ENCODE results near the gene TMEM89.

Gene TMEM89

GRCh38 chr3:48621461-48621869 lies at the start of gene TMEM89:
TSS of gene TMEM89 (minus strand) at chr3:48621769. CDS start at chr3:48621756, 13 bp downstream.
- no peak for DNase-seq (ENCODE audit: insufficient read length, low spot score)
- FAIRE-seq = peak; percentile 16

GRCh38 chr3:48664929-48665328 lies 43.4 kb upstream of the TMEM89 start:
- FAIRE-seq (no peak), DNase-seq (ENCODE audit: insufficient read length, low spot score) (no peak)

DNA sequence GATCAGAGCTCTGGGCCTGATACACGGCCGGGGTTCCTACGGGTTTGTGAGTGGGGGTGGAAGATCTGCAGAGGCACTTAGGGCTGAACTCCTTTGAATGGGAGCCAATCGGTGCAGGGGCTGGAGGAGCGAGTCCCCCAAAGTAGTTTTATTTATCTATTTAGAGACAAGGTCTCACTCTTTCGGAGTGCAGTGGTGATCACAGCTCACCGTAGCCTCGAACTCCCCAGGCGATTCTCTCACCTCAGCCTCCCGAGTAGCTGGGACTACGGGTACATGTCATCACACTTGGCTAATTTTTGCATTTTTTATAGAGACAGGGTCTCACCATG lies 42.7 kb upstream of the TMEM89 start:
- FAIRE-seq (no peak), DNase-seq (ENCODE audit: insufficient read length, low spot score) (no peak)

- DNase-seq (ENCODE audit: insufficient read length, low spot score) (peak; percentile 99), FAIRE-seq (peak; percentile 99)
Measured at GRCh38 chr3:48663489-48664312, 42.1 kb upstream of the TMEM89 start.

- FAIRE-seq (peak; percentile 98), DNase-seq (ENCODE audit: insufficient read length, low spot score) (peak; percentile 65)
Measured at GRCh38 chr3:48662753-48663488, 41.4 kb upstream of the TMEM89 start, which contains the start of gene CELSR3. TSS of gene CELSR3 (minus strand) at chr3:48662886. CDS start at chr3:48662634, 252 bp downstream.

DNA sequence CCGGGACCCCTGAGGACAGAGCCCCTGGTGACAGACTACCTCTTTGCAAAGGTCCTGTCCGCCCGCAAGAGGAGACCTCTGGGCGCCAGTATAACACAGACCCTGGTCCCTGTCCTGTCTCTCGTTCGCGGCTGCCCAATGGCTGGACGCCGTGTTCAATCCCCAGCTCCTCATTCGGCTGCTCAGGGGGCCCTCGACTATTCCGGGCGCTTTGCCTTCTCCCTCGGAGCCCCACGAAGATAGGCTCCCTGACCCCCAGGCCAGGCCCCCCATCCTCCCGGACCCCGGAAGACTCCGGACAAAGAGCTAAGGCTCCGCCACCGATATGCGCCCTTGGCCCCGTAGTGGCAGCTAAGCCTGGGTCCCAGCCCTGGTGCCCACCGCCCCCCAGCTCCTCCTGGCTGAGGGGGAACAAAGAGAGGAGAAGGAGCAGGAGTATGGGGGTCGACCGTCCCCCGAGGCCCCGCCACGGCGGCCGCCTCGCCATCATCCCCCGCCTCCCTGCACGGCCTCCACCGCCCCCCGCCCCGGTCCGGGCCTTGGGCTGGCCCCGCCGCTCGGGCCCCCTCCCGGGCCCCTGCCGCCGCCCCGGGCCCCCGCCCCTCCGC lies 40.7 kb upstream of the TMEM89 start:
- FAIRE-seq (no peak), DNase-seq (ENCODE audit: insufficient read length, low spot score) (no peak)

GRCh38 chr3:48661501-48662144 lies 40.1 kb upstream of the TMEM89 start:
- DNase-seq (ENCODE audit: insufficient read length, low spot score) (peak; percentile 60), FAIRE-seq (peak; percentile 20)

DNA sequence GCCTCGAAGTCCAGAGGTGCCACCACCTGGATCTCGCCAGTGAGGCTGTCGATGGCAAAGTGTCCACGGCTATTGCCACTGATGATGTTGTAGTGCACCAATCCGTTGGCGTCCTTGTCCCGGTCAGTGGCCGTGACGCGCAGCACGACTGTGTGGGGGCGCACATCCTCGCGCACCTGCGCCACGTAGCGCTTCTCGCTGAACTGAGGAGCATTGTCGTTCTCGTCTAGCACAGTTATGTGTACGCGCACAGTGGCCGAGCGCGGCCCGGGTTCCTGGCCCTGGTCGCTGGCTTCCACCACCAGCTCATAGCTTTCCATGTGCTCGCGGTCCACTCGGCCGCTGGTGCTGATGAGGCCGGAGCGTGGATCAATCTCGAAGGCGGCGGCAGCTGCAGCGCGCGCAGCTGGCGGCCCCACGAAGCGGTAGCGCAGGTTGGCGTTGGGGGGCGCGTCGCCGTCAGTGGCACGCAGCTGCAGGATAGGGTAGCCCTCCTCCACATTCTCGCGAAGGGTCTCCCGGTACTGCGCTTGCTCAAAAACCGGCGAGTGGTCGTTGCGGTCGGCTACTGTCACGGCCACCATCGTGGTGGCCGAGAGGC lies 39.3 kb upstream of the TMEM89 start:
- peak; percentile 44 for FAIRE-seq
- DNase-seq (ENCODE audit: insufficient read length, low spot score) = no peak

GRCh38 chr3:48656841-48657281 lies 35.3 kb upstream of the TMEM89 start:
- FAIRE-seq (no peak), DNase-seq (ENCODE audit: insufficient read length, low spot score) (no peak)

- DNase-seq (ENCODE audit: insufficient read length, low spot score) = no peak
- FAIRE-seq = no peak
Measured at GRCh38 chr3:48656061-48656840, 34.7 kb upstream of the TMEM89 start.

- DNase-seq (ENCODE audit: insufficient read length, low spot score) (no peak), FAIRE-seq (no peak)
Measured at GRCh38 chr3:48655606-48656005, 34.0 kb upstream of the TMEM89 start.

DNA sequence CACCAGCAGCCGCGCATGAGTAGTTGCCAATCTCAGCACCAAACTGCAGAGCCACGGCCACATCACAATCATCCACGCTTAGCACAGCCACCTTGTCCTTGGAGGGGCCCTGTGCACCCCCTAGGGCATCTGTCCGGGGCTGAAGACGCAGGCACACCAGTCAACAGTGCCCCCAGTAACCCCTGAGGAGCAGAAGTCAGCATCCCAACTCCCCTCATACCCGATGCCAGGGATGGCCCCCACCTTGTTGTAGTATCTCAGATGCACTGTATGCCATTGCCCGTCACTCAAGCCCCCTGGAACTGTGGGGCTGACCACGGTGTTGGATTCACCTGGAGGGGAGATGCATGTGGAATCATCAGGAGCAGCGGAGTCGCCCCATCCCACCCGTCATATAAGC lies 33.5 kb upstream of the TMEM89 start:
- FAIRE-seq = no peak
- no peak for DNase-seq (ENCODE audit: insufficient read length, low spot score)

DNA sequence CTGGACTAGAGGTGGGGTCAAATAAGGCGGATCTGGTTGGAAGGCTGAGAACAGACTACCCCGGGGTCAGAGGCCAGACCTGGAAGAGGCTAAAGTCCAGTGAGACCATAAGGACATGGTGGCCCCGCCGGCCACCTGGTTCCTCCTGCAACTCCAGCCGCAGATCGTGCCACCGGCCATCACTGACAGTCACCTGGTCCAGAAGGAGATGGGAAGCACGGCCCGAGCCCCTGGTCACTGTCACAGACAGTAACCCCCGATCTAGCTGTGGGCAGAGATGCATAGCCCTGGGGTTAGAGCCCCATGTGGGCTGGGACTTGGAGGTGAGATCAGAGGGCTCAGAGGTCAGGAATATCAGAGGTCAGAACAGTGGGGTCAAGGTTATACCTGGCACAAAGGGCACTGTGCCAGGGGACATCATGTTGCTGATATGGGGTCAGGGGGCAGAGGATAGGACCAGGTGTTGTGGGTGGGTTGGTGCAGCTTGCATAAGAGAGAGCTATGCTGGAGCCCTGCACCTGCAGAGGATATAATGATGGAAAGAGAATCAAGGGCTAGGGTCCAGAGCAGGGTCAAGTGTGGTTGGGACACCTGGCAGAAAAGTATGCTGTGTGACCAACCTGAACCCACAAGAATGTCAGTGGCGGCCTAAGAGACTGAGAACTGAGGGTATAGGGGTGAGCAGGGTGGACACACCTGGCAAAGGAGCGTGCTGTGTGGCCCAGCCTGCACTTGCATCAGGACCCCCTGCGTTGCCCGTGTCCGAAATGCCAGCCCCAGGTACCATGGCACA lies 31.6 kb upstream of the TMEM89 start:
- FAIRE-seq (no peak), DNase-seq (ENCODE audit: insufficient read length, low spot score) (no peak)

DNA sequence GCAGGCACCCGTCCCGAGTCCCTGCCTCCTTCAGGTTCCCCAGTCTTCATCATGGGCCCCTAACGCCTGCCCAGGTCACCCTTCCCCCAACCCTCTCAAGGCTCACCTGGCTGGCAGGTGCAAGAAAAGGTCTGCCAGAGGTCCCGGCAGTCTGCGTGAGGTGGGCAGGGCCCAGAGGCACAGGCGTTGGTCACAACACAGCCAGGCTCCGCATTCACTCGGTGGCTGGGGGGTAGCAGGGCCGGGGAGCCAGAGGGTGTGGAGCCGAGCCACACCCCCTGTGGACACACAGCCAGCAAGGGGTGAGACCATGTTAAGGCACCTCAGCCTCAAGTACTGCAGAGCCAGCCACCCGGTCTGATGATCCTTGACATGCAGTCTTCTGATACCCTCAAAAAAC lies 30.2 kb upstream of the TMEM89 start:
- DNase-seq (ENCODE audit: insufficient read length, low spot score) (no peak), FAIRE-seq (no peak)

- DNase-seq (ENCODE audit: insufficient read length, low spot score) (no peak), FAIRE-seq (no peak)
Measured at GRCh38 chr3:48650723-48651122, 29.2 kb upstream of the TMEM89 start.

DNA sequence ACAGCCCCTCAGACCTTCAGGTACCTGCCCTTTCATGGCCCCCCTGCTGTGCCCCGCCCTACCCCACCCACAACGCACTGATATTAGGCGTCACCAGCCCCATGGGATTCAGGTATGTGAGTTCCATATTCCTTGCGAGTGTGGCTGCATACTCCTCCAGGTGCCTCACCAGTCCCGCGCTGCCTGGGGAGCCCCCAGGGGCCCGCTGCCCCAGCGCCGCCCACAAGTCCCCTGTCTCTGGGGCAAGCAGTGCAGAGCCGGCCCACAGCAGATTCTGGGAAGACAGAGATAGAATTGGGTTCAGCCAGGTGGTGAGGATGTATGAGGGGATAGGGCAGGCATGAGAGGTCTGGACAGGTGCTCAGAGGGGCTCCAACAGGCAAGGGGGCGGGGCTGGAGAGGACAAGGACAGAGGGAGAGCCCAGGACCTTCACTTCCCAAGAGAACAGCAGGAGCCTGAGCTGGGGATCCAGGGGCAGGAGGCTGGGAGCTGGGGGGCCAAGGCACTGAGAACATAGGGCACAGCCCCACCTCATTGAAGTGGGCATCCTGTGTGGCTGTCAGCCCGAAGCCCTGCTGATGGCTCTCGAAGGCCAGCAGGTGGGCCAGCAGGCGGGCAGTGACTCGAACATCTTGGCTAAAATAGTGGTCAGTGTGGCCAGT lies 26.8 kb upstream of the TMEM89 start:
- no peak for FAIRE-seq
- no peak for DNase-seq (ENCODE audit: insufficient read length, low spot score)

GRCh38 chr3:48647714-48648113 lies 26.1 kb upstream of the TMEM89 start:
- FAIRE-seq = no peak

DNA sequence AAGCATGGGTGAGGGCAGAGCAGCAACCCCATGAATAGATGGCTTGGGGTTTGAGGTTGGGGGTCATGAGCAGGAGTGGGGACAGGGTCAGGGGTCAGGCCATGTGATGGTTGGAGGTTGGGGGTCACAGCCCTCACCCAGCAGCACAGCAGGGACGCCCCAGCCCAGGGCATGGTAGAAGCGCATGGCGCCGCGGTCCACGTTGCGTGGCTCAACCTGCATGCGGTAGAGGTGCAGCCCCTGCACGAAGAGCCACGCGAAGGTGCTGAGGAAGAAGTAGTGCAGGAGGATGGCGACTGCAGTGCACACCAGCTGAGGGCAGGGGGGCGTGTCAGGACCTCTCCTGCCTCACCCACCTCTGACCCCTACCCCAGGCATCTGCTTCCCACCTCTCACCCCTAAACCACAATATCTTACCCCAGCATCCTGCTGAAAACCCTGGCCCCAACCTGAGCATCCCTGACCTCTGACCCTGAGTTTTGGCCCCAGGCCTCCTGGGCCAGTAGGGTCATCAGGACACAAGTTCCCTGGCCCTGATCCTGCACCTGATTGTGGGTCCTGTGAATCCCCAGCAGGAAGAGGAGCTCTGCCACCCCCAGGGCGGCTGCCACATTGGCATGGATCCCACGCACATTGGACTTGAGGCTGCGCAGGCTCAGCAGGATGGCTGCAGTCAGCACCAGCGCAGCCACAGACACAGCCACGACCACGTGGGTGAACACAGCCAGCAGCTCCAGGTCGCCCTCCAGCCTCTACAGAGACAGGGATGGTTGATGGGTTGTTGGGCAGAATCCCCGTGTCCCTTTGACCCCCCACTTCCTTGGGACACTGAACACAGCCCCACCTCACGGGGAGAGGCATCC lies 23.6 kb upstream of the TMEM89 start:
- no peak for FAIRE-seq

More at GRCh38 chr3:48647714-48648113, 26.1 kb upstream of the TMEM89 start:
- DNase-seq (ENCODE audit: insufficient read length, low spot score) = no peak

More for the DNA sequence above, 23.6 kb upstream of the TMEM89 start:
- no peak for DNase-seq (ENCODE audit: insufficient read length, low spot score)

Measured in HTR-8/SVneo (cell line).